Measurements from ENCODE around the gene RIMKLB. TPM values are rescaled to one million over a fixed set of nuclear protein-coding genes. Genes with fewer than 3 reads are reported as not detected.

RIMKLB gene
- 15.1 TPM in 2 replicates for total RNA-seq

GRCh38 chr12:8697476-8698131 lies at the start of gene RIMKLB:
Gene RIMKLB (plus strand): TSS chr12:8697991. CDS start chr12:8713867, 15,876 bp downstream.
- DNase-seq (ENCODE audit: low read depth): peak; percentile 64
- TF ChIP-seq CTCF (IDR thresholded peaks at IDR 0.05; ENCODE audit: insufficient read depth, low read depth, low read length): no peak
- H3K4me3 ChIP-seq (ENCODE audit: low read depth, low read length): peak within 1 kb of the TSS; percentile 90

- H3K4me3 ChIP-seq (ENCODE audit: low read depth, low read length): no peak overlapping the region
- DNase-seq (ENCODE audit: low read depth): no peak
- TF ChIP-seq CTCF (IDR thresholded peaks at IDR 0.05; ENCODE audit: insufficient read depth, low read depth, low read length): no peak
Measured at GRCh38 chr12:8648576-8649205, 49.1 kb upstream of the RIMKLB start.

- TF ChIP-seq CTCF (IDR thresholded peaks at IDR 0.05; ENCODE audit: insufficient read depth, low read depth, low read length): no peak
- DNase-seq (ENCODE audit: low read depth): no peak
- H3K4me3 ChIP-seq (ENCODE audit: low read depth, low read length): no peak overlapping the region
Measured at GRCh38 chr12:8655421-8655820, 42.4 kb upstream of the RIMKLB start.

- H3K4me3 ChIP-seq (ENCODE audit: low read depth, low read length): no peak overlapping the region
- TF ChIP-seq CTCF (IDR thresholded peaks at IDR 0.05; ENCODE audit: insufficient read depth, low read depth, low read length): no peak
- no peak for DNase-seq (ENCODE audit: low read depth)
Measured at GRCh38 chr12:8658346-8658745, 39.4 kb upstream of the RIMKLB start.

- TF ChIP-seq CTCF (IDR thresholded peaks at IDR 0.05; ENCODE audit: insufficient read depth, low read depth, low read length): no peak
- DNase-seq (ENCODE audit: low read depth): no peak
Measured at GRCh38 chr12:8661016-8661415, 36.8 kb upstream of the RIMKLB start.

GRCh38 chr12:8661751-8662150 lies 36.0 kb upstream of the RIMKLB start:
- no peak for TF ChIP-seq CTCF (IDR thresholded peaks at IDR 0.05; ENCODE audit: insufficient read depth, low read depth, low read length)
- no peak overlapping the region for H3K4me3 ChIP-seq (ENCODE audit: low read depth, low read length)
- DNase-seq (ENCODE audit: low read depth): no peak

More at GRCh38 chr12:8661016-8661415, 36.8 kb upstream of the RIMKLB start:
- no peak overlapping the region for H3K4me3 ChIP-seq (ENCODE audit: low read depth, low read length)
